M059J (cell line): Measurements from ENCODE around the gene NFS1. TPM values are rescaled to one million over a fixed set of nuclear protein-coding genes. Genes with fewer than 3 reads are reported as not detected.

Experiments
- DNase-seq: peaks from one replicate; pipeline ENCODE4 v3.0.0-alpha.2; 2012; ENCODE audit warnings: low read depth
- total RNA-seq: library from RNA; depleted of rRNA; stranded (reverse); fragments of >200 nt; shearing (Covaris generic); gene quantifications from 2 replicates; pipeline ENCODE4 v1.2.3, GENCODE V29; 2014

NFS1 gene
- total RNA-seq, 1 experiment from 2014 or later, result 69.7 TPM

DNA sequence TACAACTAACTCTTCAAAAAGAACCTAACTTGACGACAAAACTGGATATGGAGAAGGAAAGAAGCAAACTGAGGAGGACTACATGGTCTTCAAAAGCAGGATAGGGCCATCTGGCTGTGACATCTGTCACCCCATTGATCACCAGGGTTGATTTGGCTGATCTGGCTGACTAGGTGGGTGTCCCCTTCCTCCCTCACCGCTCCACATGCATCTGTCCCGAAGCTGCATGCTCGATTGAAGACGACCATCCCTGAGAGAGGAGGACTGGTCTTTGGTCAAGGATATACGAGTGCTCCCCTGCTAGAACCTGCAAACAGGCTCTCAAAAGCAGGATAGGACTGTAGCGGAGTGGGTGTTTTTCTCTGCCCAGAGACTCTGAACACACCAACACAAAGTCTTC, 56.1 kb downstream of the NFS1 start:
- no peak for DNase-seq

DNA sequence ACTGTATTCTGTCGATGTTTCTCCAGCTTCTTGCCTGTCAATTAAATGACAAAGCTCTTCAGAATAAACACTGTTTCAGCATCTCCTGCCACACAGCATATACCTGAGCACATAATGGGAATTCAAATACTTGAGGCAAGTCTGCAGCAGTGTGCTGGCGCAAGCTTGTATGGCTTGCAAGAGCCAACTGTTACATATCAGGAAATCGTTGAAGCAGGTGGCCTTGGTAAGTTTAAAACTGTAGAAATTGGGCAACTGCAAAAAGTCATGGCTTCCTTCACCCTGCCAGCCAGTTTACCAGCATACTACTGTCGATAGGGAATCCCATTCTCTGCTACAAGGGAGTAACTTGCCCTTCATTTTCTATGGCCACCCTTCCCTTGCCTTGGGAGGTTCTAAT, 57.4 kb downstream of the NFS1 start:
- no peak for DNase-seq

DNA sequence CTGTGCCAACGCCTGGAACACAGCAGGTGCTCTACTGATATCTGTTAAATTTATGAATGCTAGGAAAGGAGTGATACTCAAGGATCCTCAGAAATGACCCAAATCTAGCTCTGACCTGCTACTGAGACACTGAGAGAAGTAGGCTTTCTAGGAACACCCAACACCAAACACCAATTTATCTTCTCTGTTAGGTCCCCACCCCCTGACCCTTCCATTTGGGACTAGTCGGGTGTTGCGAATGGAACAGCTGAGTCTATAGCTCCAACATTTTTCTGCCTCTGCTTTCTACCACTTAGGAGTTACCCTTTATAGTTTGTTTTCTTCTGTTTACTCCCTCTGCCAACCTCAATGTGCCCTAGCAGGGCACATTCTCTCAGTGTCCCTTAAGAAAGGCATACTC, 58.4 kb downstream of the NFS1 start:
- no peak for DNase-seq

DNA sequence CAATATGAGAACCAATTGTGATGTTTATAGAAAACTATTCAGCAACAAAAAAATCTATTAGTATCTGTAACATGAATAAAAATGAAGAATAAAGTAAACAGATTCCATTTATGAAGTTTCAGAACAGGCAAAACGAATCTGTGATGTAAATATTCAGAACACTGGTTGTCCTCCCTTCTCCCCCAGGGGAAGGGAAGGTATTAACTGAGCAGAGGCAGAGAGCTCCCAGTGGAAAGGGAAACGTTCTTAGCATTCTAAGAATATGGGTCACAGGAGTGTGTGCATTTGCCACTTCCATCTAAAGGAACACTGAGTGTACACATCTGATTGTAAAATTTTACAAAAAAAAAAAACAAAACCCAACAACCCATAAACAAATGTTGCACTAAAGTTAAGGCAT, 60.4 kb downstream of the NFS1 start:
- no peak for DNase-seq

DNA sequence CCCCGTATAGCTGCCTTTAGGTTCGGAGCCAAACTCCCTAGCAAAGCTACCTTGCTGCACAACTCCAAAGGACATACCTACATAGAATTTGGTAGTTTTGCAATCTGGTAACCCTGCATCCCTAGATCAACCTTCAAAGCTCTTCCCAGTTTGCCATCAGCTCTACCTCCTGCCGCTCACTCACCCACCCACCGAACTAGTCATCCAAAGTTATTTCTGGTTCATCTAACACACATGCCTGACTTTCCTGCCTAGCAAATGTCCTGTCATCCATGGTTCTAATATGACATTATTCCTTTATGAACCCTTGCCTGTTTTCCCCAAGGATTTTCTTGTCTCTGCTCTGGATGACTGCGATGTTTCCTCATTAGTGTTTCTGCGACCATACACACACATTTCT, 61.9 kb downstream of the NFS1 start:
- DNase-seq, result no peak

DNA sequence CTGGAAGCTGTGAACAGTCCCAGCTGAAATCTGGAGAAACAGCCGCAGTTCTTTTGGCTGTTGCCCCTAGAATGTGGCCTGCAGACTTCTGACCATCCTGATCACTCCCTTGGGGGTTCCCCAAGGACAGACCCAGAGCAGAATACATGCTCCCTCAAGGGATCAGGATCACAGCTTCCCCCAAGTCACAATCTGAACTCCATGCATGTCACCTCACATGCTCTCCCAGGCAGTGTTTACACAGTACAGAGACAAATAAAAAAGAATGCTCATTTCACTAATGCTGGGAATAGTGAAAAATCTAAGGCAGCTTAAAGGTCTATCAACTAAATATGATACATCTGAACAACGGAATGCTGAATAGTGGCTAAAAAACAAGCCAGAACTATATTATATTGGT, 63.1 kb downstream of the NFS1 start:
- DNase-seq, result no peak

DNA sequence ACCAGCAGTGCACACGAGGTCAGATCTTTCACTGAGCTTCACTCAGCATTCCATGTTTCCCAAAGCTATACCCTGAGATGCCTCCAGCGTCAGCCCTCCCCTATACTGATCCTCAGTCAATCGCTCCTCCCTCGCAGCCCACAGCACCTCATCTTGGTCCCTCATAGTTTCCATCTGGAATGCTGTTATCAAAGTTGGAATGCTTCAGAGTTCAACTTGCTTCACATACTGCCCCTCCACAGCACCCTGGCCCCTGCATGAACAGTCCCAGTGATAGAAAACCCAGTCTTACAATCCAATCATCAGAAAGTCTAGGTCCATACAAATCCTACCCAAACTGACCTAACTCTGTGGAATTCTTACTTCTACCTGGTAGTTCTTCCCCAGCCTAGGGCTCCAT, 63.5 kb downstream of the NFS1 start:
- DNase-seq, result no peak

DNA sequence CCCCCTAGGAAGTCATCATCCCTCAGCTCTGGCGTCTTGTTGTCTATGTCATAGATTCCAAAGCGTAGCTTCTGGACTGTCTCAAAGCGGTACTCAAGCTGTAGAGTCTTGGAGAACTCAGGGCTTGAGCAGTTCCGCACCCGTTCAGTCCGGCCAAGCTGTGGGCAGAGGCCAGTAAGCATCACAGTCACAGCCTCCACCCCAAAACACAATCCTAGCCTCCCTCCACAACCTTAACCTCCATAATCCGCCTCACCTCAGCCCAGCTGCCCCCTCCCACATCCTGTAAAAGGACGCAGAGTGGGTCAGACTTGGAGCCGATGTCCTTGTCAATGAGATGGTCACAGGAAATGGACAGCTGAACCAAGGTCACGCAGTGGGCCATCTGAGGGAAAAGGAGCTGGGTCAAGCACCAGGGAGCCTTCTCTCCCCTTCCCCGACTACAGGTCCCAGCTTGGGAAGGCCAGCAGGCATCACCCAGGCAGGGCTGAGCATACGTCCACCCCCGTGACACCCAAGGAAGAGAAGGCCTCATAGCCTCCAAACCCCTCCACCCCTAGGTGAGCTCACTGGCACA, 66.5 kb downstream of the NFS1 start:
- no peak for DNase-seq

DNA sequence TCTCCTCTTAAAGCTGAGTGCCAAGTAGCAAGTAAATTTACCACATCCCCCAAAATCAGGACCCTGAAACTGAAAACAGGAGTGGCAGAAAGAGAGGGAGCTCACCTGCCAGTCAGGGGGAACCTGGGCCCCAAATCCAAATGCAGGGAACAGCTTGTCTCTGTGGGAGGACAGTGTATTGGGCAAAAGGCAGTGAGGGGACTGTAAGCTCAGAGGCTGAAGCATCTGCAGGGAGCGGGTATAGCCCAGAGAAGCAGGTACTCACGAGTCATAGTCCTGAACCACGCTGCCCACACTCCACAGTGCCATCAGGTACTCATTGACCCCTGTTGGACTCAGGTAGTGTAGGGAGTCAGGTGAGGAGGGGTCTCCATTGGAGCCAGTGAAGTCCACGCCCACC, 68.5 kb downstream of the NFS1 start:
- no peak for DNase-seq

DNA sequence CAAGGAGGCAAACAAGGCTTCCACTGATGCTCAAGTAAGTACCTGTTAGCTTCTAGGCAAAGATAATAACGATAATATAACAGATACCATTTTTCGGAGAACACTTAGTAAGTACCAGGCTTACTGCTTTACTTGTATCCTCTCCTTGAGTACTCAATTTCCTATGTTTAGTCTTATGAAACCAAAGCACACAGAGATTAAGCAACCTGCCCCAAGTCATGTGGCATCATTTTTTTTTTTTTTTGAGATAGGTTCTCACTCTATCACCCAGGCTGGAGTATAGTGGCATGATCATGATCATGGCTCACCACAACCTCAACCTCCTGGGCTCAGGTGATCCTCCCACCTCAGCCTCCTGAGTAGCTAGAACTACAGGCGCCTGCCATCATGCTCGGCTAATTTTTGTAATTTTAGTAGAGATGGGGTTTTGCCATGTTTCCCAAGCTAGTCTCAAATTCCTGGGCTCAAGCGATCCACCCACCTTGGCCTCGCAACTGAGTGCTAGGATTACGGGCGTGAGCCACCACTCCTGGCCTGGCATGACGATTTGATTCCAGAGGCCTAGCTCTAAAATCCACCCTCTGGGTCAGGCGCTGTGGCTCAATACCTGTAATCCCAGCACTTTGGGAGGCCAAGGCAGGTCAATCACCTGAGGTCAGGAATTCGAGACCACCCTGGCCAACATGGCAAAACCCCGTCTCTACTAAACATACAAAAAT, 69.6 kb downstream of the NFS1 start:
- DNase-seq, result no peak

DNA sequence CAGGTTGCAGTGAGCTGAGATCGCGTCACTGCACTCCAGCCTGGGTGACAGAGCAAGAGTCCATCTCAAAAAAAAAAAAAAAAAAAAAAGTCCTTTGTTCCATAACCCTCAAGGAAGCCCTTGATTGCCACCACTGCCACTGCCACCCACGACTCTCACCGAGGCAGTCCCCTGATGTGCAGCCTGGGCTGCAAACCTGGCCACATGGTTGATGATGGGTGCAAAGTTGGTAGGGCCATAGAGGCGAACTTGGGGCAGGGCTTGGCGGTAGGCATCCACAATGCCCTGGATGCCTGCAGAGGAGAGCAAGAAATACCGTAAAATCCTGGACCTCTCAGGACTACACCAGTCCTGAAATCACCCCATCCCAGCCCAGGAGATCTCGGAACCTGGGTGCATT, 72.0 kb downstream of the NFS1 start:
- DNase-seq, result no peak

DNA sequence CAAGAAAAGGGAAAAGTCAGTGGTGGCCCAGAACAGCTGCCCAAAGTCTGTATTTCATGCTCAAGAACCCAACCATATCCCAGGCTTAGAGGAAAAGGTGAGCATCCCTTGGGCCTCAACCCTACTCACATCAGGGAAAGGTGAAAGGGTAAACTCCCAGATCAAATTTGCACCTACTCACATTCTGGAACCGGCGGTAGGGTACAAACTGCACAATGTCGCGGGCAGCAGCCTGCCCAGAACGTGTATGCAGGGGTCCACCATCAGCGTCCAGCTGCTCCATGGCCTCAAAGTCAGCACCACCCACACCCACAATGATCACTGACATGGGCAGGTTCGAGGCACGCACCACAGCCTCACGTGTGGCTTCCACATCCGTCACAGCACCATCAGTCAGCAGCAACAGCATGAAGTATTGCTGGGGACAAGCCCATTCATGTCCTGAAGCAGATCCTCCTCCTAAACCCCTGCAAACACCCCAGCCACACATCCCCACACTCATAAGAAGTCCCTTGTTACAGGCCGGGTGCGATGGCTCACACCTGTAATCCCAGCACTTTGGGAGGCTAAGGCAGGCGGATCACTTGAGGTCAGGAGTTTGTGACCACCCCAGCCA, 72.7 kb downstream of the NFS1 start:
- DNase-seq, result no peak

DNA sequence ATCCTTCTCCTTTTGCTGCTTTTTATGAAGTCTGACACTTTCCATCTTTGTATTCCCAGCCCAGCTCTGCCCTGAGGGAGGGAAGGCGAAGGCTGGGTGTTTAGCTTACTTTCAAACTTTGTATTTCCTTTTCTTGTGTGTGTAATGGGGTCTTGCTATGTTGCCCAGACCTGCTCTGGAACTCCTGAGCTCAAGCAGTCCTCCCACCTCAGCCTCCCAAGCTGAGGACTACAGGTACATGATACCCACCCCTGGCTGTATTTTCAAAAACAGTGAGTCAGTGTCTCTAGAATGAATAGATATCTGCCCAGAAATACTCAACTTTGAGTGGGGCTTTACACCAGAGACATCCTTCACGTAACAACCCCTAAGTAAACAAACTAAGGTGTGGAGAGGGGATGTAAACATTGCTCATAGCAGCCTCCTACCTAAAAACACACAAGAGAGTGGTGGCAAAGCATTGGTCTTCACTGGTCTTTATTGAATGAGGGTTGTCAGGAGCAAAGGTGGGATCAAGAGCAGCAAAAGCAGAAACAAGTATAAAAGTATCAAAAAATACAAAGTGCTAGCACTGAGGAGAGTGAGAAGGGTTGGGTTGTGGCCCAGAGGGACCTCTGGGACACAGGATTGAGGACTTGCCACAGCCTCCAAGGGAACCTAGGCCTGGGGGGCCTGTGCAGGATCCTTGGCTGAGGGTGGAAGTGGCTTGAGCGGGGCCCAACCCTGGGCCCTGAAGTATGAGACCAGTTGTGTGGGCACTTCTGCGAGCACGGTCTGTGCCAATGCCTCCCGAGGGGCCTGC, 73.4 kb downstream of the NFS1 start:
- no peak for DNase-seq

DNA sequence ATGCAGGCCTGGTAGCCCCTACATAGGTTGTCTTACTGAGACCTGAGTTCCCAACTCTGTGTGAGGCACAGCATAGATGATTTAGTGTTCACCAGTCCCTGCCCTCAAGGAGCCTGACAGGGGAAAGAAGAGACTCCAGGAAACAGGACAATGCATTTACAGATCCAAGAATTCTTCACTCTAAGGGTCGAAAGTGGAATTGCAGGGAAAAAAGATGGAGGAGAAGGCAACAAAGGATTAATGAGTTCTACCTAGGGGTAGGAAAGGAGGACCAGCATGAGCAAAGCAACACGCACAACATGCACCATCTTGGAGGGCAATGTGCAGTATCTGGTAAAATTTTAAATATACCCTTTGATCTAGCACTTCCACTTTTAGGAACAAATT, 77.6 kb downstream of the NFS1 start:
- DNase-seq, result peak; percentile 33

DNA sequence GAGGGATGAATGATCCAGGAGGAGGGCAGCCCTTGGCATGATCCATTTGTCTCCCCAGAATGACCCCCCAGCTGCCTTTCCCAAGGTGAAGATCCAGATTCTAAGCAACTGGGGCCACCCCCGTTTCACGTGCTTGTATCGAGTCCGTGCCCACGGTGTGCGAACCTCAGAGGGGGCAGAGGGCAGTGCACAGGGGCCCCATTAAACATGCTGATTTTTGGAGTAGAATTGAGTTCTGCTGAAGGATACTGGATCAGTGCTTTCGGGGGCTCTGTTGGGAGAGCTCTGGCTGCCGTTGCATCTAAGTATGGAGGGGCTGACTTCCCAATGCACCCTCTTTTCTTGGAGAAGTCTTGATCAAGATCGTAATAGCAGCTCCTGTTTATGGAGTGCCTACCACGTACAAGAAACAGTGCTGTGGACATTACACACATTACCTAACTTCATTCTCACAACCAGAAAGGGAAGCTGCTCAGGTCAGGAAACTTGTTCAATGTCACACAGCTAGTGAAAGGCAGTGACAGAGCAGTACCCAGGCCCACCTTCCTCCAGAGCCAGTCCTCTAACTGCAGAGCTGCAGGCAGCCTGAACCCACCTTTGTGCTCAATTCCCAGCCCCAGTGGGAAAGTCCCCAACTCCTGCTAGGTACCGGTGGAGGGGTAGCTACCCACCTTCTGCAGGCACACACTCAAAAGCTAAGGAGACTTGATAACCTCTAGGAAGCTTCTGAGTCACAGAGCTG, 78.2 kb downstream of the NFS1 start:
- DNase-seq, result no peak

DNA sequence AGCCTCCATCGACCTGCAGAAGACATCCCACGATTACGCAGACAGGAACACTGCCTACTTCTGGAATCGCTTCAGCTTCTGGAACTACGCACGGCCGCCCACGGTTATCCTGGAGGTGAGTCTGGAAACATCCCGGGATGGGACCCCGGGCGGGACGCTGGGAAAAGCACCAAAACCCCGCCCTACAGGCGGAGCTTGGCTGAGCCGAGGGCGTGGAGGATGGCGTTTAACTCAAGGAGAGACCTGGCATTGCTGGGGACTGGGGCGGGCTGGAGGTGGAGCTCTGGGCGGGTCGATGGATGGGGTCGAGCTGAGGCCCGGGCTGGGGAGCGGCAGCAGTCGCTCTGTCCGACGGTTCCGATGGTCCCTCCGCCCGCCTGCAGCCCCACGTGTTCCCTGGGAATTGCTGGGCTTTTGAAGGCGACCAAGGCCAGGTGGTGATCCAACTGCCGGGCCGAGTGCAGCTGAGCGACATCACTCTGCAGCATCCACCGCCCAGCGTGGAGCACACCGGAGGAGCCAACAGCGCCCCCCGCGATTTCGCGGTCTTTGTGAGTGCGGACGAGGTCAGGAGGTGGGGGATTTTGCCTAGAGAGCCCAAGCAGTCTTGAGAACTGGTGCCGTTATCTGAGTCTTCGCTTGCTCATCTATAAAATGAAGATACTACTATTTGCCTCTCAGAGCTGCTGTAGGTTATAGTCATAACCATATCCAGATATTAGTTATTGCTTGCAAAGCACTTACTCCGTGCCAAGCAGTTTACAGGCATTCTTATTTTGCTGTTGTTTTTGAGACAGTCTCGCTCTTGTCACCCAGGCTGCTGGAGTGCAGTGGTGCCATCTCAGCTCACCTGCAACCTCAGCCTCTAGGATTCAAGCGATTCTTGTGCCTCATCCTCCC, 79.7 kb downstream of the NFS1 start:
- peak; percentile 95 for DNase-seq

DNA sequence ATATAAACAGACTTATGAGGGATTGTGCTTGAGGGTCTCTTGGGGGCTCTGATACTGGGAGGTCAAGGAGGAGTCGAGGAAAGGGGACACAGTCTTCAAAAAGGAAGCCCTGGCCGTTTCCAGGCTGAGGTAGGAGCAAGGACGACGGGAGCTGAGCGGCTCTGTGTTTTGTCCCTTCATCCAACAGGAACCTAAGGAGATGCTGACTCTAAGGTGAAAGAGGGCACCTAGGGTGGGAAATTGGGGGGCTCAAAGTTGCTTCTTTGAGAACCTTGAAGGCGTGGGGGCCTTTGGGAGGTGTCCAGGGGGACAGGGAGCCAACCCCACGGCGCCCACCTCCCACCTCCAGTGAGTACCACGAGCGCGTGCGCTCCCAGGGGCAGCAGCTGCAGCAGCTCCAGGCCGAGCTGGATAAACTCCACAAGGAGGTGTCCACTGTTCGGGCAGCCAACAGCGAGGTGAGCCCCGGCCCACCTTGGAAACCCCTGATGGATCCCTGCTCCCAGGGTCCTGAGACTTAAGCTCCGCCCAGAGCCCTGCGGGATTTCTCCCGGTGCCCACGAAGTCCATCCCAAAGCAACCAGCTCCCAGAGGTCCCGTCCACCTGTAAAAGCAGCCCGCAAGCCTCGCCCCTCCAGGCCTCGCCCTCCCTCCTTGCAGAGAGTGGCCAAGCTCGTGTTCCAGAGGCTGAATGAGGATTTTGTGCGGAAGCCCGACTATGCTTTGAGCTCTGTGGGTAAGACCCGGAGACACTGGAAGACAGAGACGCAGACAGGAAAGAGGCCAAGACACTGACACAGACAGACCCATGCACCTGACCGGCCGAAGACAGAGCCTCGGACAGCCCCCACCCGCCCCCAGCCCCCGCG, 80.7 kb downstream of the NFS1 start:
- DNase-seq, result peak; percentile 70
